GM18861 (cell line): ENCODE results near the gene RPAIN.
A peak's percentile ranks its signal among the peaks of the same experiment; 100 is the strongest.
"Not testable (repeated sequence)": the region's sequence is repeated elsewhere in the genome, so short reads cannot be mapped to it uniquely, and the experiment has no call there.

ENCODE experiments used
- ATAC-seq: cut with Tn5 transposase; IDR thresholded peaks from one replicate; pipeline ENCODE4 v1.9.1; 2021; ENCODE audit not compliant: unreplicated experiment

RPAIN gene

DNA sequence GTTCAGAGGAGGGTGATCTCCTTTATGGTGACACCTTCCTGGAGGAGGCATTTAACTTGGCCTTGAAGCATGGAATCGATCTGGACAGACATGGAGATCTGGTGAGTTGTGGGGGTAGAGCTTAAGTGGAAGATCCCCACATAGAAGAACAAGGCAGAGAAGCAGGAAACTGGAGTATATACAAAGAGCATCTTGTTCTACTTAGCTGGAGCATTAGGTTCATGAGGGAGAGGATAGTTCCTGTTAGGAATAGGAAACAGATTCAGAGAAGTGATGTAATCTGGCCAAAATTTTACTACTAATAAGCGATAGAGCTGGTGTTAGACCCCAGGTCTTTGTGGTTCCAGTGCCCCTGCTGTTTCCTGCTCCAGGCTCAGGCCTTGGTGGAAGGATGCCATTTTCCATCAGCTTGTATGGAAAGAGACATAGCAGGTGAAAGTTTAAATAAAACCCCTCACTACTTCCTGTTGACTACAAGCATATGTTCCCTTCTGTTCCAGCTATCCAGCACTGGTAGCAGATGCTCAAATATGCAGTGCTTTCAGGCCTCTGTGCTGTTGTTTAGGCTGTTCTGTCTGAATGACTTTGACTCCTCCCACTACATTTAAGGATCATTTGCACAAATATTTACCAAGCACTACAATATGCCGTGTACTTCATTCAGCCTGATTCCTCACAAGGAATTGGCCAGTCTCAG lies 9.4 kb downstream of the RPAIN start:
- no peak for ATAC-seq

DNA sequence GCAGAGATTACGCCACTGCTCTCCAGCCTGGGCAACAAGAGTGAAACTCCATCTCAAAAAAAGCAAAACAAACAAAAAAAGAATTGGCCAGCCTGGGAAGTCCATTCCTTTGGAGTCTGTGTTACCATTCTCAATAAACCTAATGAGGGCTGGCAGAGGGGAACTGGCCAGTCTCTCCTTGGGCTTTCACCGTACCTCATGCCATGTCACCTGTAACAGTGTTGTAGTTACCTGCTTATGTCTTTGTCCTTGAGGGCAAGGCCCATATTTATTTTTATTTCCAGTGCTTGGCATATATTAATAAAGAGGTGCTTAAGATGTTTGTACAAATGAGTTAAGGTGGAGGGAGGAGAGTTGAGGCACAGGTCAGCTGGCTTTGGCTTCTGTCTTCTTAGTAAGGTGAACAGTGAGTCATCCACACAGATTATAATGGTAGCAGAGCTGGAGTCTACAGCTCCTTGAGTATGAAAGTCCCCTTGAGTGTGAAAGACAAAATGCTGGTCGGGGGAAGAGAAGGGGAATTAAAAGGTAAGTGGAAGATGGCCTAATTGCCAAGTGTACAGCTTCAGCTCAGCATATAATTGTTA lies 10.5 kb downstream of the RPAIN start:
- ATAC-seq, result no peak

DNA sequence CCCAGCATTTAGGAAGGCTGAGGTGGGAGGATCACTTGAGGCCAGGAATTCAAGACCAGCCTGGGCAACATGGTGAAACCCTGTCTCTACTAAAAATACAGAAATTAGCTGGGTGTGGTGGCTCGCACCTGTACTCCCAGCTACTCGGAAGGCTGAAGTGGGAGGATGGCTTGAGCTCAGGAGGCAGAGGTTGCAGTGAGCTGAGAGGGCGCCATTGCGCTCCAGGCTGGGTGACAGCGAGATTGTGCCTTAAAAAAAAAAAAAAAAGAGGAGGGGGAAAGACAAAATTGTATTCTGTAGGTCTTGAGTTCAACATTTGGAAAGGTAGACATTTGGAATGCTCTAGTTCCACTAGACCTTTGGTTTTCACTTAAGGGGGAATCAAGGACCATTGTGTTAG lies 11.3 kb downstream of the RPAIN start:
- ATAC-seq, result not testable (repeated sequence)

DNA sequence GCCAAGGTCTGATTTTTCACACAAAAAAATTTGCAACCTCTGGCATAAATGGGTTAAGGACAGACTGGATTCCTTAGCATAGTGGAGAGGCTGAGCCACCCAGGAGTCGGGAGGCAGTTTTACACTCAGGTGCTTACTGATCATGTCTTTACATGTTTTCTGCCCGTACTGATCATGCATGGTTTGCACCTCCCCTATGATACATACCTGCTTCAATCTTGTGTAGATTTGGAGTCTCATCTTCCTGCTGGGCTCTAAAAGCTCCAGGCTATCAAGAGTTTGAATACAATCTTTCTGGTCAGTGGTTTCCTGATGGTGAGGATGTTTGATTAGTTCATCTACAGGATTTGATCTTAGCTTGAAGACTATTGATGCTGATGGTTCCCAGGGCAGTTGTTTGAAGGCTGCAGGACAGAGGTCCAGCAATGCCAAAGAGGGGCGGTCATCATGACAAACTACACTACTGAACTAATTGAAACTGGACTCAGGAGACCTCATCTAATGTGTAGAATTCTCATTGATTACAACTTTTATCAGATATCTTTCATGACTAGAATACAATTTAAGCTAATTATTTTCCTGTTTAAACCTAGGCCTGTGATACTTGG lies 12.1 kb downstream of the RPAIN start:
- no peak for ATAC-seq

DNA sequence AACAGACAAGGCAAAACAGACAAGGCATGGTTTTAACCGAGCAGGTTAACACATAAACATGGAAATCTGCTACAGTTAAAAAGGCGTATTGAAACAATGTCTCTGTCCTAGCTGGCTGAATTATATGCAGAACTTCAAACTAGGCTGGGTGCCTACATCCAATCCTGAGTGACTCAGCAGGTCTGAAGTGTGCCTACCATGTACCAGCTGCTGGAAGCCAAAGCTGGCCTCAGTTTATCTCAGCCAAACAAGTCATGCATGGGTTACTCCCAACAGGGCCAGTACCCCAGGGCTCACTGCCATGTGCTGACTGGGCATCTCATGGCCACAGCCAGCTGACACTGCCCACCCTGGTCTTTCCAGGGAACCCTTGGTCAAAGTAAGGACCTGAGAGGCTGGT lies 15.0 kb downstream of the RPAIN start:
- no peak for ATAC-seq

DNA sequence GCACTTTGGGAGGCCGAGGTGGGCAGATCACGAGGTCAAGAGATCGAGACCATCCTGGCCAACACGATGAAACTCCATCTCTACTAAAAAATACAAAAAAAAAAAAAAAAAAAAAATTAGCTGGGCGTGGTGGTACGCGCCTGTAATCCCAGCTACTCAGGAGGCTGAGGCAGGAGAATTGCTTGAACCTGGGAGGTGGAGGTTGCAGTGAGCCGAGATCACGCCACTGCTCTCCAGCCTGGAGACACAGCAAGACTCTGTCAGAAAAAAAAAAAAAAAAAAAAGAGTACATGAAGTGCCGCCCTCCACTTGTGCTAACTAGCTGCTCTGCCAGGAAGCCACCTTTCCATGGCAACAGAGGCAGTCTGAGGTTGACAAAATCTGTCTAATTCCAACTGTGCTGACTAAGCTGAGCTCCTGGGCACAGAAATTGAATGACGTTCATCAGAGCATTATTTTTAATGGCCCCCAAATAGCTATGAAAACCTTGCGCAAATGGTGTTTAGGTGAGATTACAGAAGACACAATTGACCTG lies 15.9 kb downstream of the RPAIN start:
- not testable (repeated sequence) for ATAC-seq

DNA sequence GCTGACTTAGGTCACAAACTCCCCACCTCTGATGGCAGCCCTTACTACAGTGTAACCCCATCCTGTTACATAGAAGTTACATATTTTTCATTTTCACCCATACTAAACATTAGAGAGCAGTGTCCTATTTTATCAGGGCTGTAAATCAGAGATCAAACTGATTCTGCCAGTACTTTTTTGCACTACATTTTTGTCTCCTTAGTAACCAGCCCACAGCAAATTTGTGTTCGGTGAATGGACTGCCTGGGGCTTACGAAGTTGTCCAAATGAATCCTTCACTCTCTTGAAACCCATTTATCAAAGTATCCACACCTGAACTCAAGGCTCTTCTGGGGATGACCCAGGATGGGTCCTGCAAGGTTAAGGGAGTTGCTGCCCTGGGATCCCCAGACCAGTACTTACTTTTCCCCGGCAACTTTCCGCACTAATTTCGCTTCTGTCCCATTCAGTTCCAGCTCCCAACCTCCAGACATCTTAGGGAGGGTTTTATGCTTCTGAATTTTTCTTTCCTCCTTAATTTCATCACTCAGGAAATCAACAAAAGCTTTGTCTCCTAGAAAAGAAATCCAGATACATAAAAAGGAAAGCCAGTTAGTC lies 17.8 kb downstream of the RPAIN start:
- ATAC-seq, result no peak

DNA sequence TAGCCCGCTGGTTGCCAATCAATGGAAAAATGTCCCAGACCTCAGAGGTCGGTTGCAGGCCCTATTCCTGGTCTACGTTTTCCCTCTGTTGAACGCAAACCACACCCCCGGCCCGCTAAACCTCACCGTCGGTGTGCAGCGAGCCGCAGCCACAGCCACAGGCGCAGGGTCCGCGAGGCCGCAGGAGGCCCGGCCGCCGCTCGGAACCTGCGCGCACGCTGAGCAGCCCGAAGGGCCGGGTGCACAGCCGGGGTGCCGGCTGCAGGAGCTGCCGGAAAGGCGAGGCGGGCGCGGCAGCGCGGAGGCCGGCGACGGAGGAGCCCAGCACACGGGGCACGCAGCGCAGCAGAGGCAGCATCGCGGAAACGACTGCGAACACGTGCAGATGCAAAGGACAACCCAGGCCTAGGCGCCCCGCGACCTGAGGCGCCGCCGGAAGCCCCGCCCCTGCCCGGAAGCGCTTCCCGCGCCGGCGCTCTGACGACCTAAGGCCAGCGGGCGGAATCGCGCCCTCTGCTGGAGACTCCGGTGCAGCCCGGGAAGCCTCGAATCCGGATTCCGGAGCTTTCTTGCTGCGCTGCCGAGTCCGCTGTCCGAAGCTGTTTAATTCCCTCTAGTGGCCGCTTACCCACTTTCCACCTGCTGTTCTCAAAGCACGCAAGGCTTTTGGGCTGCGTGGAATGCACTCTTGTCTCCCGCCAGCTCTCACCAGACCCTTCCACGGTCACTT lies 18.9 kb downstream of the RPAIN start, which contains the start of gene C1QBP:
Gene C1QBP, minus strand, starts transcription at position 440 of the 730 bp plus-strand sequence. Its CDS starts 82 bp downstream, at position 358.
- ATAC-seq, result peak; percentile 71

DNA sequence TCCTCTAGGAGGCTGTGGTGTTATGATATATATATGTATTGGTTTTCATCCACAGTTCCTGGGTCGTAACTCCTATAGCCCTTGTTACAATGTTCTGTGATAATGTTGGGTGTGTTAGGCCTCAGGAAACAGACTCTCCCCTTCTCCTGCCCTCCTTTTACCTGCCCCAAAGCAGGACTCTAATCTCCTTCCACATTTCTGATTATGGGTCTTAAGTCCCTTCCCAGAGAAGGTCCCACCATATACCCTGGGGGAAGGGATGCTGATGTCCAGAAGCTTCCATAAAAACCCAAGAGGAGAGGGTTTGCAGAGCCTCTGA lies 19.4 kb downstream of the RPAIN start:
- no peak for ATAC-seq

DNA sequence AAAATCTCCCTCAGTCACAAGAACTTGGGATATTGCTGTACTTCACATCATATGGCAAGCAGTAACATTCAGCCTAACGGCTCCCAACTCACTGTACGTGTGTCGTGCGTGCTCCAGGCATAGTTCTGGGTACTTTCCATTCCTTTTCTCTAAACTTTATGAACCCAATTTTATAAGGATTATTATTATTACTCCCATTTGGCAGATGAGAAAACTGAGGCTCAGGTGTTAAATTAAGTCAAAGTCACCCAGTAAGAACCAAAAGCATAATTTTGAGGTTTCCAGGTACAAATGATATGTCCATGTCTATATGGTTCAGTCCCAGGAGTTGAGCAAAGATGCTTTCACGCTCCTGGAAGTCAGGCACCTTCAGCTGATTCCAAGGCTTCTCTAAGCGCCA lies 23.7 kb downstream of the RPAIN start:
- ATAC-seq, result no peak

DNA sequence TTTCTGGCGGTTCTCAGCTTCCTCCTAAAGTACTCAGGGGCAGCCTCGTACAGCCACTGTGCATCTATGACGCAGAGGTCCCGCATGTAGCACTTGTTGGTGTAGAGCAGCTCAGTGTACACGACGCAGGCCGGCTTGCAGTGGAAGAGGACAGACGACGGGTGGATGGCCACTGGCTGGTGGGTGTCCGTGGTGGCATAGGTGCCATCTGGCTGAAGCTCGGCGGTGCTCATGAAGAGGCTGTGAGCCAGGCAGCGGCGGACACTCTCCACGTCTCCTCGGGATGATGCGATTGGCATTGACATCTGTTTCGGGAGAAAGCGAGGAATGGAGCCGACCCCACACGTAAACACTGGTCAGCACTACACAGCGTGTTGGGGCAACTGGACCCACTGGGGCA lies 24.2 kb downstream of the RPAIN start:
- no peak for ATAC-seq

DNA sequence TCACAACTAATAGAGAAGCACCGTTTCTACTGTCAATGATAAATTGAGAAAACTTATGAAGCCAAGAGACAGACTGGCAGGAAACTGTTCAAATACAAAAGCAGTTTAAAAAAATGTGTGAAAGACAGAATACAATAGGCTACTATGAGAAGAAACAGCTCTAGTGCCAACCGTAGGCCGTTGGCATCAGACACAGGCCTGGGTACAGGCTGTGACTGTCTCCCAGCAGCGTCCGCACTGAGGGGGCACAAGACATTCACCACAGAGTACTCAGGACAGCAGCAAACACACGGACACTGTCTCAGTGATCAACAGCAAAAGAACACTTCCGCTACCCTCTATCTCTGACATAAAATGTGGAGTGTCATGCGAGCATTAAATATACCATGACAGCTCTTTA lies 26.8 kb downstream of the RPAIN start:
- ATAC-seq, result no peak

DNA sequence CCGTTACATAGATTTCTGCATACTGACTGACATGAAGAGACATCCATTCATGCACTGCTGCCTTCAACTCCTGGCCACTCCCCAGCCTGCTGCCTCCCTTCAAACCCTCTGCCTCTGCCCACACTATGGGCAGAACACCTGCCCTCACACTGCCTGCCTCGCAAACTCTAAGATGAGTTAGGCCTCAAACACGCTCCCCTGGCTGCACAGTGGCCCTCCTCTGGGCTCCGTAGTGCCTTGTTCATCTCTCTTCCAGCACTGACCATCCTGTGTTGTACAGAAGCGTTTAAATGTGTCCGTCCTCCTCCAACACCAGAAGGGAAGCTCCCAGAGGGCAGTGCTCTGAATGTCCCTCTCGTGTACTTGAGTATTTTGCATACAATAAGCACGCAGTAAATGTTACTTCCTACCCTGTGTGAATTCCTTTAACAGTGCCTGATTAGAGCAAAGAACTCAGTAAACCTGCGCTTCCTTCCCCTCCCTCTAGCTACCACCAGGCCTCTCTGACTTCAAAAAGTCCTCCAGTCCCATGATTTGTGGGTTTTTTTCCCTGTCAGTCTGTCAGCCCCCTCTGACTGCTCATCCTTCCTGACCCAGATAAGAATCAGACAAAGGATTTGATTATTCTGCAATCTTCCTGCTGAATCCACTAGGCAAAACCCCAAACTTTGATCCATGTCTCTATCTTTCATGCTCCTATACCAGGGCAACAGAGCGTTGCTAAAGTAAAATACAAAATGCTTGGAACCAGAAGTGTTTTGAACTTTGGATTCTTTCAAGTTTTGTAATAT lies 44.9 kb downstream of the RPAIN start:
- ATAC-seq, result no peak

DNA sequence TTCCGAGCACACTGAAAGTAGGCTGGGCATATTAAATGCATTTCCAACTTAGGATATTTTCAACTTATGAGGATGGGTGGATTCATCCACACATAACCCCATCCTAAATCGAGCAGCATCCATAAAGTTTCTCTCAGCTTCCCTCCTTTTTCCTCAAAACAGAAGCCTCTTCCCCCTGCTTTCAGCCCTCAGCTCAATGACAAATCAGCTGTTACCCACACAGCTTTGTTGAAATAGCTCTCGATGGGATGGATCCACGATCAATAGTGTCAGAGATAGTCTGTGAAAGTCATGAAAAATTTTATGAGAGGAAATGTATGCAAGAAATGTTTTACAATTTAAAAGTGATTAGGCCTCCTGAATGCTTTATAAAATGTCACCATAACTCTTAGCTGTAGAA lies 46.3 kb downstream of the RPAIN start:
- no peak for ATAC-seq

DNA sequence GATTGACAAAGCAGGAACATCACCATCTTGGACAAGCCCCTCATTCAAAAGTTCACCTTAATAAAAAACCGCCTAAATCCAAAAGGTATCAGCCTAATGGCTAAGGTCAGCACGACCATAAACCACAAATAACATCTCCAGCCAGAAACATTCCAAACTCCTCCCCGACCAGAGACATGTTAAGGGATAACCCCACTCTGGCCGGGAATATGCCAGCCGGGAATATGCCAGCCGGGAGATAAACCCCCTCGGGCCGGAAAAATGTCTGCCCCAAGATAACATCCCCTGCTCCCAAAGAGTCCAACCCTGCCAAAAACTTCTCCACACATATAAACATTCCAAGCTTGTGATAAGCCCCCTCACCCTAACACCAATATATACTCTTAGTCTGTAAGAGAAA lies 47.4 kb downstream of the RPAIN start:
- no peak for ATAC-seq

DNA sequence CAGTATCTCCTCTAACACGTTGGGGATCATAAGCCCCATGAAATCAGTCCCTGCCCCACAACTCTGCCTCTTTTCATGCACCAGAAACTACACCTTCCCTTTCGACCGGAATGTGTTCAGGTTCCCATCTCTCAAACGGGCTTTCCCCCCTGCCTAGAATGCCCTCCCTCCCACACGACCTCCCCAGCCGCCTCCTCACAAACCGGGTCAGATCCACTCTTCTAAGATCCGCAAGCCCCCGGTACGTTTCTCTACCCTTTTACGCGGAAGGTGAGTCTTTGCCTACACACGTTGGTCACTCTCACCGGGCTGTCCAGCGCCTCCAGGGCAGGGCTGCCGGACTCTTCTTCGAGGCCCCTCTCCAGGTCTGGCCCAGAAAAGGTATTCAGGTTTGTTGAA lies 48.1 kb downstream of the RPAIN start:
- no peak for ATAC-seq

DNA sequence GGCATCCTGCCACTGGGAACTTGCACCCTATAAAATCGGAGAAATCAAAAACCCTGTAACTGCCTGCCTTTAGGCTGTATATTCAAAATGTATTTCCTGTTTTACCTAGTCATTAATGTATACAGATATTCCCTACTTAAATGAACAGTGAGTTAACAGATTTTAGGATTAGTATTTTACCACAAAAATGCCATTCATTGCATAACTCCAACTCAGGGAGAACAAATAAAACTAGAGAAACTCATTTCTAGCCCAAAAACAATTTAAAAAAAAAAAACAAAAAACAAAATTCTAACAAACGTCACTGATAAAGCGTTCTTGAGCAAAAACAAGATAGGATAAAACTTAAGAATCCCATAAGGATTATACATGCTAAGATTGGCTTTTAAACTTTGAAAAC lies 52.5 kb downstream of the RPAIN start:
- ATAC-seq, result no peak

DNA sequence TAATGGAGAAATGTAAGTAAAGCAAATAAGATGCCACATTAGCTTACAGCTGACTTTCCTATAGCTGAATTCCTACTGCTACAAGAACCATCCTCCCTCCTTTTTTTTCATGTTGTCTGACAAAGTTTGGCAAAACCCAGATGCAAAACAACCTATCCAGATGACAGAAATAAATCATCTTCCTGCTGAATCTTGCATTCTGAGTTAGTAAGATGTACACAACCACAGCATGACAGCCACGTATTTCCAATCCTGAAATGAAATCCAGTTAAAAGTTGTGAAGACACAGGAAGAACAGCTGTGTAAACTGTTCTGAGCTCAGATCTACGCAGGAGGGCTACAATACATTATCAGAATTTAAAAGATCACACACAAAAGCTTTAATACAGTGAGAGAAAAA lies 53.9 kb downstream of the RPAIN start:
- ATAC-seq, result no peak

DNA sequence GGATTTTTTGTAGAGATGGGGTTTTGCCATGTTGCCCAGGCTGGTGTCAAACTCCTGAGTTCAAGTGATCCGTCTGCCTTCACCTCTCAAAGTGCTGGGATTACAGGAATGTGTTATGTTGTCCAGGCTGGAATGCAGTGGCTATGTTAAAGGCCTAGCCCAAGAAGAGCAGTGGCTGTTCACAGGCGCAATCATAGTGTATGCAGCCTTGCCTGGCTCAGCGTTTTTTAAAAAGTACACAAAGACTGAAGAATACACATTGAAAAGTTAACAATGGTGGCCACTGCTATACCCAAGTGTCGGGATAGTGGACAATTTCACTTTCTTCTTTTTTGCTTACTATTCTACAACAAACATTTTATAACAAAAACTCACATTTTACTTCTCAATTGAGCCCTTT lies 59.0 kb downstream of the RPAIN start:
- ATAC-seq, result no peak

DNA sequence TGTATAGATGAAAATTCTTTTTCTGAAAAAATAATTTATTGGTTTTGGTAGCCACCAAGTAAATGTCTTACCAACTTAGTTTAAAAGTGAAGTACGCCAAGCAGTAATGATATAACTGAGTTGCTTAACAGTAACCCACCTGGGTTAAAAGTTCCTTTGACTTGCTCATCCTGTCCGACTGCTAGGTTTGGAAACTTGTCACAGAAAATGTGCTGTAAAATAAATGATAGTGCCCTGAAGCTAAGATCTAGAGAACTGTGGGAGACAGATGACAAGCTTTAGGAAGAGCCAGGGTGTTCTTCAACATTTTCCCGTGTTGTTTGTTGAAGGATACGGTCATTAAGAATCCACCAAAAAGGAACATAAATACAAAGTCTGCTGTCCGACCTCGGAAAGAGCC lies 61.0 kb downstream of the RPAIN start:
- no peak for ATAC-seq

DNA sequence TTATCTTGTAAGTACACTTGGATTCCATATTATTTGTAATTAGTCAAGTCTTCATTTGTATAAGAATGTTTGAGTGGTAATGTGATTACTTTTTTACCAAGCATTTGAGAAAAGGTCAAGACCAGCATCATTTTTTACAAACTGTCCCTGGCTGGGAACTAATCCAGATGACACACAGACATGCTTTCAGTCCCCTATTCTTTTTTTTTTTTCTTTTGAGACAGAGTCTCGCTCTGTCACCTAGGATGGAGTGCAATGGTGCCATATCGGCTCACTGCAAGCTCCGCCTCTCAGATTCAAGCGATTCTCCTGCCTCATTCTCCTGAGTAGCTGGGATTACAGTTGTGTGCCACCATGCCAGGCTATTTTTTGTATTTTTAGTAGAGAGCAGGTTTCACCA lies 61.5 kb downstream of the RPAIN start:
- no peak for ATAC-seq
